ENCODE measurements around the gene VWA5B1. TPM values are rescaled to one million over a fixed set of nuclear protein-coding genes. Genes with fewer than 3 reads are reported as not detected.

VWA5B1 gene
- total and polyA plus RNA-seq, 10 of the 15 experiments (the other 5 are each of a cell fraction or from before 2014, with no cell fraction given), result under 0.01 to 0.05 (median 0.01) TPM; not detected in 7

DNA sequence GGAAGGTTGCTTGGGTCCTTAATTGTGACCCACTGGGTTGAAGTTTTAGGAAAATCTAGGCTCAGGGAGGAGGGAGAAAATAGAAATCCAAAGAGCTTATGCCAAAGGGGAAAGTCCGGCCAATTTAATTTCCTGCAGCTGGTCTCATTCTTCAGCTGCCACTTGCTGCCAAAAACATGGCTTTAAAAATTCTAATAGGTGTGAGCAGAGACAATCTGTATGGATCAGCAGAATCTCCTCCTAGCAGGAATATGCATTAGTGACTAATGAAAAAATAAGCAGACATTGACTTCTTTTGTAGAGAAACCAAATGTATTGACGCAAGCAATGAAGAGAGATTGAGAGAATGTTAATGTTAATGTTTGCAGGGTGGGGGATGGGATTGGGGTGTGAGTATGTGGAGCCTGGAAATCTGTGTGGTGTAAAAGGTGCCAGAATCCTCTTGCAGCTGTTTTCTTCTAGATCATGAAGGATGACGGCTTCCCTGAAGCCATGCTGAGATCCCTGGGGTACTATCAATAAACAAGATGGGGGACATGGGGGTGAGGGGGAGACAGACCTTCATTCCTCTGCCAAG is 35.3 kb downstream of the VWA5B1 start:
- ATAC-seq (no peak), DNase-seq (ENCODE audit: low read depth, low spot score) (no peak), FAIRE-seq (no peak)
- no peak for TF ChIP-seq RBBP5 (conservative IDR thresholded peaks at IDR 0.05)
- TF ChIP-seq, protein P1, sequence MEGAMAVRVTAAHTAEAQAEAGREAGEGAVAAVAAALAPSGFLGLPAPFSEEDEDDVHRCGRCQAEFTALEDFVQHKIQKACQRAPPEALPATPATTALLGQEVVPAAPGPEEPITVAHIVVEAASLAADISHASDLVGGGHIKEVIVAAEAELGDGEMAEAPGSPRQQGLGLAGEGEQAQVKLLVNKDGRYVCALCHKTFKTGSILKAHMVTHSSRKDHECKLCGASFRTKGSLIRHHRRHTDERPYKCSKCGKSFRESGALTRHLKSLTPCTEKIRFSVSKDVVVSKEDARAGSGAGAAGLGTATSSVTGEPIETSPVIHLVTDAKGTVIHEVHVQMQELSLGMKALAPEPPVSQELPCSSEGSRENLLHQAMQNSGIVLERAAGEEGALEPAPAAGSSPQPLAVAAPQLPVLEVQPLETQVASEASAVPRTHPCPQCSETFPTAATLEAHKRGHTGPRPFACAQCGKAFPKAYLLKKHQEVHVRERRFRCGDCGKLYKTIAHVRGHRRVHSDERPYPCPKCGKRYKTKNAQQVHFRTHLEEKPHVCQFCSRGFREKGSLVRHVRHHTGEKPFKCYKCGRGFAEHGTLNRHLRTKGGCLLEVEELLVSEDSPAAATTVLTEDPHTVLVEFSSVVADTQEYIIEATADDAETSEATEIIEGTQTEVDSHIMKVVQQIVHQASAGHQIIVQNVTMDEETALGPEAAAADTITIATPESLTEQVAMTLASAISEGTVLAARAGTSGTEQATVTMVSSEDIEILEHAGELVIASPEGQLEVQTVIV (IDR thresholded peaks at IDR 0.05; ENCODE audit: borderline replicate concordance, partially characterized antibody), result no peak
- no peak for TF ChIP-seq ZBED1 (IDR thresholded peaks at IDR 0.05; ENCODE audit: borderline replicate concordance)
- TF ChIP-seq, protein P2, sequence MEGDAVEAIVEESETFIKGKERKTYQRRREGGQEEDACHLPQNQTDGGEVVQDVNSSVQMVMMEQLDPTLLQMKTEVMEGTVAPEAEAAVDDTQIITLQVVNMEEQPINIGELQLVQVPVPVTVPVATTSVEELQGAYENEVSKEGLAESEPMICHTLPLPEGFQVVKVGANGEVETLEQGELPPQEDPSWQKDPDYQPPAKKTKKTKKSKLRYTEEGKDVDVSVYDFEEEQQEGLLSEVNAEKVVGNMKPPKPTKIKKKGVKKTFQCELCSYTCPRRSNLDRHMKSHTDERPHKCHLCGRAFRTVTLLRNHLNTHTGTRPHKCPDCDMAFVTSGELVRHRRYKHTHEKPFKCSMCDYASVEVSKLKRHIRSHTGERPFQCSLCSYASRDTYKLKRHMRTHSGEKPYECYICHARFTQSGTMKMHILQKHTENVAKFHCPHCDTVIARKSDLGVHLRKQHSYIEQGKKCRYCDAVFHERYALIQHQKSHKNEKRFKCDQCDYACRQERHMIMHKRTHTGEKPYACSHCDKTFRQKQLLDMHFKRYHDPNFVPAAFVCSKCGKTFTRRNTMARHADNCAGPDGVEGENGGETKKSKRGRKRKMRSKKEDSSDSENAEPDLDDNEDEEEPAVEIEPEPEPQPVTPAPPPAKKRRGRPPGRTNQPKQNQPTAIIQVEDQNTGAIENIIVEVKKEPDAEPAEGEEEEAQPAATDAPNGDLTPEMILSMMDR (IDR thresholded peaks at IDR 0.05 in 2 of 3, conservative IDR thresholded peaks at IDR 0.05 in 1 of 3; ENCODE audit: control insufficient read depth in 2 of 3, extremely low read depth in 1 of 3, insufficient read depth in 1 of 3, low read depth in 3 of 3, low read length in 3 of 3), result no peak
- TF ChIP-seq BRCA1 (IDR thresholded peaks at IDR 0.05; ENCODE audit: low read depth, low read length), result no peak
- no peak for TF ChIP-seq NFYA (IDR thresholded peaks at IDR 0.05; ENCODE audit: borderline replicate concordance, low read depth, low read length)
- TF ChIP-seq MXI1 (IDR thresholded peaks at IDR 0.05; ENCODE audit: low read depth, low read length), result no peak
- peaks cover 18% of the 10 kb centered on the region for H3K4me1 ChIP-seq (ENCODE audit: control insufficient read depth, insufficient read depth, low read length)
- no TSS peak for BruUV-seq (replicated peaks)
- no peaks in the 10 kb centered on the region; the same call in 2 of the 3 replicates for H3K9me3 ChIP-seq (replicated peaks; ENCODE audit: control insufficient read depth, insufficient read depth, low read length)
- no peaks in the 10 kb centered on the region for H3K27me3 ChIP-seq (replicated peaks in 1 of 2; ENCODE audit: control insufficient read depth in 2 of 2, insufficient read depth in 2 of 2, low read length in 1 of 2)
- H3K4me2 ChIP-seq (ENCODE audit: control insufficient read depth, insufficient read depth), result no peak overlapping the region
- ChIA-PET RAD21 (ENCODE audit: unreplicated experiment) (no interaction called here), POLR2A (no interaction called here), SMC1A (ENCODE audit: uncharacterized antibody, unreplicated experiment) (no interaction called here), CTCF (no interaction called here)
- no peak overlapping the region for H2AFZ ChIP-seq (ENCODE audit: control insufficient read depth, low read depth, low read length)
- H3K27ac ChIP-seq (ENCODE audit: control insufficient read depth, insufficient read depth), result no peak overlapping the region
- H3K9ac ChIP-seq (ENCODE audit: control insufficient read depth, insufficient read depth, low read length), result no peak overlapping the region
- H3K4me3 ChIP-seq, result no peak overlapping the region
- 88% methylated on average over 3 of the region's 3 CpGs for WGBS (ENCODE audit: insufficient coverage, insufficient replicate concordance, low lambda C conversion rate, missing lambda C conversion rate)
- intact Hi-C loops (cut with micrococcal nuclease; ENCODE audit: unreplicated experiment) (no loop called here), in situ Hi-C loops (cut with MboI) (no loop called here)
- H4K20me1 ChIP-seq (ENCODE audit: control insufficient read depth, insufficient read depth), result peaks cover 4% of the 10 kb centered on the region; the same call in 1 of the 2 replicates
- H3K36me3 ChIP-seq (ENCODE audit: control insufficient read depth in 2 of 2, insufficient read depth in 2 of 2, low read length in 1 of 2), result no peaks in the 10 kb centered on the region
- H3K79me2 ChIP-seq (ENCODE audit: control insufficient read depth, insufficient read depth, low read length), result no peaks in the 10 kb centered on the region
